Stimulated activated CD4-positive, alpha-beta T cell treated with anti-CD3 and anti-CD28 coated beads, Interleukin-1b, Interleukin-23, amount 100 ng/mL, for 4 hours (primary cell): ENCODE results near the gene KCNQ1.

Source experiments
- DNase-seq, 2 donors: peaks; one replicate each; pipeline ENCODE4 v3.0.0-alpha.2; 2020; ENCODE audit warnings: low read depth in 2 of 2

KCNQ1 gene

GRCh38 chr11:2696455-2696854, 251.6 kb downstream of the KCNQ1 start:
- DNase-seq: no peak

- no peak for DNase-seq
Observed at GRCh38 chr11:2697866-2698265, 253.1 kb downstream of the KCNQ1 start.

- no peak for DNase-seq
Observed at GRCh38 chr11:2698386-2699184, 253.8 kb downstream of the KCNQ1 start.

- DNase-seq: no peak
Observed at GRCh38 chr11:2699185-2699530, 254.3 kb downstream of the KCNQ1 start.

- peak; percentile 70 to 71 for DNase-seq
Observed at GRCh38 chr11:2699531-2700414, 255.0 kb downstream of the KCNQ1 start, which contains the start of gene KCNQ1OT1. TSS of gene KCNQ1OT1 (minus strand) at chr11:2699994.

- peak in 1 of 2 donors; percentile 28 for DNase-seq
Observed at GRCh38 chr11:2700415-2701211, 255.8 kb downstream of the KCNQ1 start.

- no peak for DNase-seq
Observed at GRCh38 chr11:2701230-2701629, 256.4 kb downstream of the KCNQ1 start.

- DNase-seq: no peak
Observed at GRCh38 chr11:2701898-2702434, 257.2 kb downstream of the KCNQ1 start.

GRCh38 chr11:2702771-2703362, 258.1 kb downstream of the KCNQ1 start:
- DNase-seq: no peak

- DNase-seq: no peak
Observed at GRCh38 chr11:2703363-2704141, 258.7 kb downstream of the KCNQ1 start.

GRCh38 chr11:2704356-2704755, 259.5 kb downstream of the KCNQ1 start:
- no peak for DNase-seq

GRCh38 chr11:2704896-2705606, 260.2 kb downstream of the KCNQ1 start:
- DNase-seq: no peak

GRCh38 chr11:2706321-2706720, 261.5 kb downstream of the KCNQ1 start:
- no peak for DNase-seq

GRCh38 chr11:2707736-2708135, 262.9 kb downstream of the KCNQ1 start:
- no peak for DNase-seq

GRCh38 chr11:2708151-2708581, 263.4 kb downstream of the KCNQ1 start:
- no peak for DNase-seq

GRCh38 chr11:2708757-2709281, 264.0 kb downstream of the KCNQ1 start:
- DNase-seq: no peak

- DNase-seq: no peak
Observed at GRCh38 chr11:2709429-2709828, 264.6 kb downstream of the KCNQ1 start.

GRCh38 chr11:2711161-2711560, 266.4 kb downstream of the KCNQ1 start:
- no peak for DNase-seq

- DNase-seq: no peak
Observed at GRCh38 chr11:2713094-2713493, 268.3 kb downstream of the KCNQ1 start.
